ENCODE data around the gene APOBEC3C. TPM values are rescaled to one million over a fixed set of nuclear protein-coding genes. Genes with fewer than 3 reads are reported as not detected.
"Not testable (repeated sequence)": the region's sequence is repeated elsewhere in the genome, so short reads cannot be mapped to it uniquely, and the experiment has no call there.

The APOBEC3C gene
- total RNA-seq, 2 donors from 2014 or later, result 21.4 to 52.3 TPM

DNA sequence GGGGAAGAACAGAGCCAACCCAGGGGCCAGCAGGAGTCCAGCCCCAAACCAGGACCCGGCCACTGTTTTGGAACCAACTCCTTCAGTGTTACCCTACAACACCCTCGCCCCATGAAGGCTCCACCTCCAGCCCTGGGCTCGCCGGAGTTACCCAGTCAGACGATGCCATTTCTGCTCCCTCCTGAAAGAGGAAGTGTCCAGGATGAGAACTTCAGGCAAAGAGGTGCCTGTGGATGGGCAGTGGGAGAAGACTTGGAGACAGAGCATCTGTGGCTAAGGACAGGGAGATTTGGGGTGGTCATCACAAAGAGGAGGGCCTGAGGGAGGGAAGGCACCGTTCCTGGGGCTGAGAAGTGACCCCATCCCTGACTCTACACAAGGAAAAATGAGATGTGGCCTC is 18.0 kb upstream of the APOBEC3C start:
- H3K4me3 ChIP-seq, result no peak overlapping the region
- WGBS, result 76% methylated on average over 6 of the region's 6 CpGs
- no peaks in the 10 kb centered on the region for H3K9me3 ChIP-seq
- H3K36me3 ChIP-seq, result no peaks in the 10 kb centered on the region
- intact Hi-C loops (cut with DNase I), result no loop called here
- no peaks in the 10 kb centered on the region for H3K27me3 ChIP-seq (replicated peaks; ENCODE audit: insufficient read depth)
- TF ChIP-seq CTCF (IDR thresholded peaks at IDR 0.05) (no peak), POLR2AphosphoS5 (IDR thresholded peaks at IDR 0.05) (no peak)
- no peak for DNase-seq (ENCODE audit: low spot score)
- H3K4me1 ChIP-seq (replicated peaks), result no peaks in the 10 kb centered on the region
- no peak overlapping the region for H3K27ac ChIP-seq

- no peak overlapping the region for H3K27ac ChIP-seq
- H3K4me1 ChIP-seq (replicated peaks), result no peaks in the 10 kb centered on the region
- no peak for DNase-seq (ENCODE audit: low spot score)
- no peaks in the 10 kb centered on the region for H3K27me3 ChIP-seq (replicated peaks; ENCODE audit: insufficient read depth)
- intact Hi-C loops (cut with DNase I), result no loop called here
- H3K9me3 ChIP-seq, result no peaks in the 10 kb centered on the region
- H3K36me3 ChIP-seq, result no peaks in the 10 kb centered on the region
- 83% methylated on average over 3 of the region's 3 CpGs for WGBS
- H3K4me3 ChIP-seq, result no peak overlapping the region
- no peak for TF ChIP-seq POLR2AphosphoS5 (IDR thresholded peaks at IDR 0.05)
- no peak for TF ChIP-seq CTCF (IDR thresholded peaks at IDR 0.05)
- TF ChIP-seq POLR2A (IDR thresholded peaks at IDR 0.05), result no peak
Observed at GRCh38 chr22:38997518-38997917, 16.5 kb upstream of the APOBEC3C start.

- TF ChIP-seq POLR2A (IDR thresholded peaks at IDR 0.05), result no peak
- peak; percentile 68 for TF ChIP-seq POLR2AphosphoS5 (IDR thresholded peaks at IDR 0.05)
- peak; percentile 29 to 87 (median 71) for TF ChIP-seq CTCF (IDR thresholded peaks at IDR 0.05)
- Histone ChIP-seq H3K36me3 (no peaks in the 10 kb centered on the region), H3K9me3 (no peaks in the 10 kb centered on the region), H3K27ac (no peak overlapping the region), H3K4me1 (replicated peaks) (no peaks in the 10 kb centered on the region), H3K27me3 (replicated peaks; ENCODE audit: insufficient read depth) (no peaks in the 10 kb centered on the region), H3K4me3 (no peak overlapping the region)
- intact Hi-C loops (cut with DNase I), result loop anchor here (2.0 to 5.0 kb wide), 2 partner anchors 134 to 236 kb away; no protein-coding TSS in a partner anchor
- WGBS, result 7% methylated on average over 7 of the region's 7 CpGs
- DNase-seq (ENCODE audit: low spot score), result peak; percentile 66
Observed at GRCh38 chr22:39003165-39003638, 10.9 kb upstream of the APOBEC3C start.

GRCh38 chr22:39007177-39007576 is 6.9 kb upstream of the APOBEC3C start:
- H3K4me3 ChIP-seq, result no peak overlapping the region
- 96% methylated on average over 5 of the region's 5 CpGs for WGBS
- no peaks in the 10 kb centered on the region for H3K27me3 ChIP-seq (replicated peaks; ENCODE audit: insufficient read depth)
- no peak for DNase-seq (ENCODE audit: low spot score)
- intact Hi-C loops (cut with DNase I), result no loop called here
- no peaks in the 10 kb centered on the region for H3K4me1 ChIP-seq (replicated peaks)
- TF ChIP-seq CTCF (IDR thresholded peaks at IDR 0.05) (no peak), POLR2AphosphoS5 (IDR thresholded peaks at IDR 0.05) (no peak), POLR2A (IDR thresholded peaks at IDR 0.05) (no peak)
- no peaks in the 10 kb centered on the region for H3K36me3 ChIP-seq
- H3K27ac ChIP-seq, result no peak overlapping the region
- no peaks in the 10 kb centered on the region for H3K9me3 ChIP-seq

DNA sequence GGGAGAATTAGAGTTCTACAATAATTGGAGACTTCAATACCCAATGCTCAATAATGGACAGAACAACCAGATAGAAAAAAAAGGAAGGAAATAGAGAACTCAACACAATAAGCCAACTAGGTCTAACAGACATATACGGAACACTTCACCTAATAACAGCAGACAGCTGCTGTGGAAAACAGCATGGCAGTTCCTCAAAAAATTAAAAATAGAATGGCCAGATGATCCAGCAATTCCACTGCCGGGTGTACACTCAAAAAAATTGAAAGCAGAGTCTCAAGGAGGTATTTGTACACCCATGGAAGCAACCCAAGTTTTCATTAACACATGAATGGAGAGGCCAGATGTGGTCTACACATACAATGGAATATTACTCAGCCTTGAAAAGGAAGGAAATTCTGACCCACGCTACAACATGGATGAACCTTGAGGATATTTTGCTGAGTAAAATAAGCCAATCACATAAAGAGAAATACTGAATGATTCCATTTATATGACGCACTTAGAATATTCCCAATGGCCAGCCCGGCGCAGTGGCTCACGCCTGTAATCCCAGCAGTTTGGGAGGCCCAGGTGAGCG is 5.7 kb upstream of the APOBEC3C start:
- H3K9me3 ChIP-seq; intact Hi-C loops (cut with DNase I): not testable (repeated sequence)
- WGBS, result 86% methylated on average over 8 of the region's 8 CpGs

More for the DNA sequence above, 5.7 kb upstream of the APOBEC3C start:
- not testable (repeated sequence) for H3K4me3 ChIP-seq; H3K4me1 ChIP-seq (replicated peaks); DNase-seq (ENCODE audit: low spot score); H3K27me3 ChIP-seq (replicated peaks; ENCODE audit: insufficient read depth); H3K36me3 ChIP-seq; H3K27ac ChIP-seq
